Common myeloid progenitor, CD34-positive (primary cell): ENCODE results near the gene SPATA2L.
"Not testable (repeated sequence)": the region's sequence is repeated elsewhere in the genome, so short reads cannot be mapped to it uniquely, and the experiment has no call there.

Source experiments
- CTCF ChIA-PET: fragments of 350-600 bp; sonication (Branson Sonifier 250); formaldehyde crosslinking; loops from one replicate; lab custom pipeline; 2021; ENCODE audit warnings: antibody characterized with exemption; lab: Charles Lee
- POLR2A ChIA-PET: fragments of 350-600 bp; sonication (Branson Sonifier 250); formaldehyde crosslinking; loops from one replicate; lab custom pipeline; 2021; ENCODE audit warnings: antibody characterized with exemption; lab: Charles Lee
- DNase-seq, 3 donors: peaks; one replicate each; pipeline versions ENCODE4 v3.0.0 to v3.0.0-alpha.2; 2013
- H3K27ac ChIP-seq, 2 experiments: 1 replicate in 1 of 2; 2 replicates in 1 of 2; pipeline ENCODE4 v1.7.0; 2013; ENCODE audit warnings: inconsistent platforms in 2 of 2, low read length in 2 of 2, mild to moderate bottlenecking in 2 of 2, low read depth in 1 of 2, moderate library complexity in 1 of 2; ENCODE audit not compliant: severe bottlenecking in 2 of 2, insufficient read depth in 1 of 2, poor library complexity in 1 of 2
- H3K27me3 ChIP-seq, 5 experiments: replicated peaks in 2 of 5; 1 replicate in 3 of 5; 2 replicates in 2 of 5; pipeline versions ENCODE4 v1.6.1 to v1.7.0; 2013; ENCODE audit warnings: low read length in 4 of 5, mild to moderate bottlenecking in 2 of 5, moderate library complexity in 2 of 5, inconsistent platforms in 1 of 5; ENCODE audit not compliant: insufficient read depth in 5 of 5, control insufficient read depth in 4 of 5
- H3K36me3 ChIP-seq, 4 experiments: 1 replicate in 2 of 4; 2 replicates in 2 of 4; pipeline versions ENCODE4 v1.6.1 to v1.7.0; 2013; ENCODE audit warnings: low read length in 3 of 4, control low read depth in 1 of 4, mild to moderate bottlenecking in 1 of 4; ENCODE audit not compliant: control insufficient read depth in 4 of 4, insufficient read depth in 4 of 4
- H3K4me1 ChIP-seq, 4 experiments: 1 replicate in 3 of 4; 2 replicates in 1 of 4; pipeline versions ENCODE4 v1.6.1 to v1.7.1; 2013; ENCODE audit warnings: low read length in 3 of 4, mild to moderate bottlenecking in 3 of 4, control low read depth in 1 of 4, inconsistent platforms in 1 of 4, moderate library complexity in 1 of 4; ENCODE audit not compliant: control insufficient read depth in 4 of 4, insufficient read depth in 4 of 4; ENCODE audit errors: control extremely low read depth in 1 of 4
- H3K4me3 ChIP-seq, 7 experiments: 1 replicate in 4 of 7; 2 replicates in 3 of 7; pipeline versions ENCODE4 v1.5.1 to v1.7.0; 2013; ENCODE audit warnings: mild to moderate bottlenecking in 7 of 7, low read length in 6 of 7, moderate library complexity in 6 of 7, inconsistent platforms in 2 of 7, low read depth in 2 of 7, control low read depth in 1 of 7; ENCODE audit not compliant: insufficient read depth in 4 of 7, control insufficient read depth in 1 of 7; ENCODE audit errors: extremely low read depth in 1 of 7
- H3K9me3 ChIP-seq, 5 experiments: 1 replicate in 4 of 5; 2 replicates in 1 of 5; pipeline versions ENCODE4 v1.6.1 to v1.7.1; 2013; ENCODE audit warnings: low read length in 4 of 5, mild to moderate bottlenecking in 2 of 5, inconsistent platforms in 1 of 5, low read depth in 1 of 5, moderate library complexity in 1 of 5; ENCODE audit not compliant: control insufficient read depth in 4 of 5, insufficient read depth in 2 of 5; ENCODE audit errors: control extremely low read depth in 1 of 5
- WGBS: methylation state at CpG from one replicate; pipeline ENCODE4 v1.1.5; 2013; ENCODE audit not compliant: insufficient coverage; 5-methylcytosine and 5-hydroxymethylcytosine counted together

Gene SPATA2L

DNA sequence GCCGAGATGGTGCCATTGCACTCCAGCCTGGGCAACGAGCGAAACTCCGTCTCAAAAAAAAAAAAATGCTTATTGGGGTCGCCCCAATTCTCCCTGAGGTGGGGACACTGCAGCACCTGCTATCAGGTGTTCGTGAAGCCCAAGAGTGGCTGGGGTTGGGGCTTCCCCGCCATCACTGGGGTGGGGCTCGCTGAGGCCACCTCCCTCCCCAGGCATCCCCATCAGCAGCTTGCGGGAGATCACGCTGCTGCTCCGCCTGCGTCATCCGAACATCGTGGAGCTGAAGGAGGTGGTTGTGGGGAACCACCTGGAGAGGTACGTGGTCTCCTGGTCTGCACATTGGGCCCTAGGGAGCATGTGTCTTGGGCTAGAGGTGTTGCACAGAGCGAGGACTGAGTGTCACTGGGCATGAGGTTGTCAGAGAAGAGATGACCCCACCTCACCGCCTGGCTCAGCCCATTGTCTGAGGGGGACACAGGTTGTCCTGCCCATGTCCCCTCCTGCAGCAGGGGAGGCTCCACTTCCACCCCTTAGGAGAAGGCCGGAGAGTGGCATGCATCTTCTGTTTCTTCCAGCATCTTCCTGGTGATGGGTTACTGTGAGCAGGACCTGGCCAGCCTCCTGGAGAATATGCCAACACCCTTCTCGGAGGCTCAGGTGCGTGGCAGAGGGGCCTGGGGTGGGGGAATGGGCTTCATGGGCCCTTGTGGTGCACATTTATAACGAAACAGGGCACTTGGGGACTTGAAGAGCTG is 10.1 kb downstream of the SPATA2L start:
- ChIA-PET POLR2A (no interaction called here), CTCF (no interaction called here)
- H3K27me3 ChIP-seq, result no peaks in the 10 kb centered on the region
- H3K9me3 ChIP-seq, result no peaks in the 10 kb centered on the region
- H3K4me3 ChIP-seq, result no peak overlapping the region
- no peak for DNase-seq
- H3K36me3 ChIP-seq, result peaks cover 5 to 65% (median 37%) of the 10 kb centered on the region in 4 experiments
- no peak overlapping the region for H3K27ac ChIP-seq
- WGBS, result 98% methylated on average over 13 of the region's 21 CpGs
- H3K4me1 ChIP-seq, result peaks cover 0 to 18% (median 15%) of the 10 kb centered on the region in 4 experiments

DNA sequence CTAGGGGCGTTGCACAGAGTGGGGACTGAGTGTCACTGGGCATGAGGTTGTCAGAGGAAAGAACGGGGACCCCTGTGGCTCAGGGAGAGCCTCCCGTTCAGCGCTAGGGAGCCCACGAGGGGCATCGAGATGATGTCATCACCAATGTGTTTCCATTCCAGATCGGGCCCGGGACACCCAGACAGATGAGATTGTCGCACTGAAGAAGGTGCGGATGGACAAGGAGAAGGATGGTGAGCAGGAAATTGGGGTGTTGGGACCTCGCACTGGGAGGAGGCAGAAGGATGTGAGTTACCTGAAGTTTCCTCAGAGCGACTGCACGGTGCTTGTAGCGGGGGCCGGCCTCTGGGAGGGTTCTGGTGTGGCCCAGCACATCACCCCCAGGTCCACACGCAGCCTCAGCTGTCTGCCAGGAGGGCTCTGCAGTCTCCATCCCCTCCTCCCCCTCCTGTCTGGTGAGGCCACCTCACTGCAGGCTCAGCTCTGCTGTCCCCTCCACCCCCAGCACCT is 11.1 kb downstream of the SPATA2L start:
- POLR2A ChIA-PET, result no interaction called here

DNA sequence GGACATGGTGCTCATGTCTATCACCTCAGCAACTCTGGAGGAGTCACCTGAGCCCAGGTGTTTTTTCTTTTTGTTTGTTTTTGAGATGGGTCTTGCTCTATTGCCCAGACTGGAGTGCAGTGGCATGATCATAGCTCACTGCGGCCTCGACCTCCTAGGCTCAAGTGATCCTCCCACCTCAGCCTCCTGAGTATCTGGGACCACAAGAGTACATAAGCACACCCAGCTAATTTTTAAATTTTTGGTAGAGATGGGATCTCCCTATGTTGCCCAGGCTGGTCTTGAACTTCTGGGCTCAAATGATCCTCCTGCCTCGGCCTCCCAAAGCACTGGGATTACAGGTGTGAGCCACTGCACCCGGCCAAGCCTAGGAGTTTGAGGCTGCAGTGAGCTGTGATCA is 11.9 kb downstream of the SPATA2L start:
- POLR2A ChIA-PET, result not testable (repeated sequence)
- CTCF ChIA-PET, result interaction anchor here (0.6 to 2.1 kb wide), 4 partner anchors 10 to 102 kb away, joined by 3 to 9 read pairs (median 3); no protein-coding TSS in a partner anchor
- 100% methylated on average over 2 of the region's 4 CpGs for WGBS

More for the DNA sequence above, 11.1 kb downstream of the SPATA2L start:
- Histone ChIP-seq H3K9me3 (peaks cover 0 to 3% (median 0%) of the 10 kb centered on the region in 5 experiments), H3K36me3 (peaks cover 3 to 61% (median 33%) of the 10 kb centered on the region in 4 experiments), H3K4me1 (peaks cover 0 to 14% (median 12%) of the 10 kb centered on the region in 4 experiments), H3K27ac (no peak overlapping the region), H3K27me3 (no peaks in the 10 kb centered on the region), H3K4me3 (no peak overlapping the region)
- 99% methylated on average over 13 of the region's 16 CpGs for WGBS
- CTCF ChIA-PET, result interaction anchor here (1.2 to 2.1 kb wide), 2 partner anchors 9 to 74 kb away, joined by 3 to 9 read pairs; no protein-coding TSS in a partner anchor
- DNase-seq, result no peak

DNA sequence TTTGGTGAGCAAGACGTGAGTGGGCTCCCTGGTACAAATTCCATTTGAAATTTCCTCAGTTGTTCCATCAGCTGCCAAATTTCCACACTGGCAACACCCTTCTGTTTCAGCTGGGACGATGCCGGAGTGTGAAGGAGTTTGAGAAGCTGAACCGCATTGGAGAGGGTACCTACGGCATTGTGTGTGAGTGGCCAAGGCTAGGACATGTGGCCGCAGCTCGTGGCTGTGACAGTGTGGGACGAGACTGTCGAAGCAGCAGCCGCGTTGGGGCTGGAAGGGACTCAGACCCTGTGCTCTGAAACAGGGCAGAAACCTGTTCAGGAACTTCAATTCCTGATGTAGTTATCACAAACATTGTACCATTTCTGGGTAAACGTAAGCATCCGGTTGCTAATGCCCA is 12.4 kb downstream of the SPATA2L start:
- peaks cover 0 to 14% (median 12%) of the 10 kb centered on the region in 4 experiments for H3K4me1 ChIP-seq
- ChIA-PET CTCF (interaction anchor here (0.6 to 2.1 kb wide), 4 partner anchors 10 to 103 kb away, joined by 3 to 9 read pairs (median 3); no protein-coding TSS in a partner anchor), POLR2A (no interaction called here)
- H3K27ac ChIP-seq, result no peak overlapping the region
- no peak for DNase-seq
- no peak overlapping the region for H3K4me3 ChIP-seq
- H3K36me3 ChIP-seq, result peaks cover 3 to 50% (median 26%) of the 10 kb centered on the region in 4 experiments
- WGBS, result 97% methylated on average over 12 of the region's 13 CpGs
- H3K27me3 ChIP-seq, result no peaks in the 10 kb centered on the region
- peaks cover 0 to 6% (median 0%) of the 10 kb centered on the region in 5 experiments for H3K9me3 ChIP-seq

More for the DNA sequence above, 11.9 kb downstream of the SPATA2L start:
- Histone ChIP-seq H3K36me3 (peaks cover 3 to 54% (median 29%) of the 10 kb centered on the region in 4 experiments), H3K4me1 (peaks cover 0 to 14% (median 12%) of the 10 kb centered on the region in 4 experiments)
- not testable (repeated sequence) for H3K27ac ChIP-seq, H3K27me3 ChIP-seq, H3K9me3 ChIP-seq, DNase-seq, H3K4me3 ChIP-seq

DNA sequence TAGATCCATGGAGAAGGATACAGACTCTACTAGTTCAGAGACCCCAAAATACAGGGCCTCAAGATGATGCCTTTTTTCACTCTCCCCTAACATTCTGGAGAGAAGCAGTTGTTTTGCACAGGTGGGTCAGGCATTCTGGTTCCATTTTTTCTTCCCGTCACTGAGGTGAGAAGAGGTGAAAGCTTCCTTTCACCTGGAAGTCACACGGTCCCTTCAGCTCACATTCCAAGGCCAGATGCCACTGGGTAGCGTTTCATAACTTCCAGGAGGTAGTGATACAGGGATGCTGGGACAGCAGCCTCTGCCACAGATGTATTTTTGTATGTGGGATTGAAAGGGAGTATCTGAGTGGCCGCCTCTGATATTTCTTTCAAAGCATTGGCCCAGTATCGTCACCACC is 13.1 kb downstream of the SPATA2L start:
- H3K36me3 ChIP-seq, result peaks cover 0 to 43% (median 22%) of the 10 kb centered on the region in 4 experiments
- no peak overlapping the region for H3K4me3 ChIP-seq
- DNase-seq, result no peak
- POLR2A ChIA-PET, result no interaction called here
- H3K27ac ChIP-seq, result no peak overlapping the region
- no peaks in the 10 kb centered on the region for H3K27me3 ChIP-seq
- CTCF ChIA-PET, result interaction anchor here (1.3 kb wide), 1 partner anchor 104 kb away, joined by 3 read pairs; no protein-coding TSS in a partner anchor
- peaks cover 0 to 6% (median 0%) of the 10 kb centered on the region in 5 experiments for H3K9me3 ChIP-seq
- H3K4me1 ChIP-seq, result peaks cover 0 to 14% (median 12%) of the 10 kb centered on the region in 4 experiments
- WGBS, result 96% methylated on average over 3 of the region's 5 CpGs

DNA sequence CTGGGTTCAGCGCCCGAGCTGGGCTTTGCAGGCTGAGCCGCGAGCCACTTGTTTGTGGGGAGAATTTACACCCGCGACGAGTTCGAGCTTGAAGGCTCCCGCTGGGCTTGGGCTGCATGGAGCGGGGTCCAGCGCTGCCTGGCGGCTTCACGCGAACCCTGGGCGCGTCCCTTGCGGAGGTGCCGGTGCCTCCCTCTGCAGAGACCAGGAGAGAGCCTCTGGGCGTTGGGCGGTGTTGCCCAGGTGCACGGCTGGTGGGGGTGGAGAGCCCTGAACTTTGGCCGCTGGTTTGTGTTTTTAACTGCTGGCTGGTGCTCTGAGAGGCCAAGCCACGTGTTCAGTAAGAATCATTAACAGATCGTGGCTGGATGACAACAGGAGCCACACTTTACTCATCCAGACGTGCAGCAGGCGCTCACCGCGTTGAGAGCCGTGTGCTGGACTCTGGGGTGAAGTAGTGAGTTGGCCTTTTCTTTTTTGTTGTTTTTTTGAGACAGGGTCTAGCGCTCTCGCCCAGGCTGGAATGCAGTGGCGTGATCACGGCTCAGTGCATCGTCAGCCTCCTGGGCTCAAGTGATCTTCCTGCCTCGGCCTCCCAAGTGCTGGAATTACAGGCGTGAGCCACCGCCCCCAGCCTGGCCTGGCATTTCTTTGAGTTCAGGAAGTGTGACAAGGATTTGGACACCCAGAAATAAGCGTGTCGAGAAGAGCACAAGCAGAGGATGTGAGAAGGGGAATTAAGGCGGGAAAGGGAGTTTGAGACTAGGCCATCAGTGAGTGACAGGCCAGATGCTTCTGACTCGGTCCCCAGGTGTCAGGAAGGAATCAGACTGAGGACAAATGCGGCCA is 14.2 kb downstream of the SPATA2L start:
- DNase-seq, result peak; percentile 26 to 54 (median 39)
- H3K27me3 ChIP-seq, result no peaks in the 10 kb centered on the region
- H3K4me3 ChIP-seq, result peak overlapping the region; percentile 64 to 90 (median 77)
- H3K27ac ChIP-seq, result peak overlapping the region; percentile 15 to 81
- peaks cover 0 to 14% (median 12%) of the 10 kb centered on the region in 4 experiments for H3K4me1 ChIP-seq
- ChIA-PET POLR2A (interaction anchor here (0.5 to 1.1 kb wide), 3 partner anchors 19 to 78 kb away, joined by 3 to 6 read pairs (median 3); no protein-coding TSS in a partner anchor), CTCF (interaction anchor here (2.8 kb wide), 1 partner anchor 12 kb away, joined by 11 read pairs; no protein-coding TSS in a partner anchor)
- WGBS, result 22% methylated on average over 39 of the region's 42 CpGs
- H3K36me3 ChIP-seq, result peaks cover 0 to 36% (median 17%) of the 10 kb centered on the region in 4 experiments
- peaks cover 0 to 6% (median 0%) of the 10 kb centered on the region in 5 experiments for H3K9me3 ChIP-seq
